Brain microvascular endothelial cell (primary cell): Measurements from ENCODE around the gene PCDHGA7.

Experiments
- DNase-seq: peaks from one replicate; pipeline ENCODE4 v3.0.0-alpha.2; 2020
- H3K27ac ChIP-seq: fragments of 250-450 bp; sonication (Bioruptor Pico); 2 replicates; pipeline ENCODE4 v1.5.1; 2020; ENCODE audit warnings: mild to moderate bottlenecking, moderate library complexity
- H3K27me3 ChIP-seq: fragments of 250-450 bp; sonication (Bioruptor Pico); replicated peaks from 2 replicates; pipeline ENCODE4 v1.5.1; 2020; ENCODE audit warnings: mild to moderate bottlenecking
- H3K36me3 ChIP-seq: fragments of 250-450 bp; sonication (Bioruptor Pico); replicated peaks from 2 replicates; pipeline ENCODE4 v1.5.1; 2020; ENCODE audit warnings: mild to moderate bottlenecking
- H3K4me3 ChIP-seq: 2 replicates; pipeline ENCODE4 v1.5.1; 2011; ENCODE audit warnings: low read depth, mild to moderate bottlenecking, control low read depth, low read length, moderate library complexity
- in situ Hi-C: cut with HindIII; loops from 2 replicates; pipeline ENCODE4 v1.10.0; 2017; ENCODE audit warnings: low sequenced_read_pairs, low pct_ligation_motif_present
- TF ChIP-seq, protein P1 (sequence below): IDR thresholded peaks from 2 replicates; pipeline ENCODE4 v1.5.1; 2011; ENCODE audit warnings: low read depth, mild to moderate bottlenecking, moderate library complexity, low read length, control low read depth, inconsistent platforms; ENCODE audit errors: missing control alignments

PCDHGA7 gene

GRCh38 chr5:141355641-141356040 lies 26.9 kb upstream of the PCDHGA7 start:
- Histone ChIP-seq H3K27me3 (no peaks in the 10 kb centered on the region), H3K4me3 (no peak overlapping the region), H3K36me3 (no peaks in the 10 kb centered on the region), H3K27ac (no peak overlapping the region)
- in situ Hi-C loops, result no loop called here
- no peak for DNase-seq
- TF ChIP-seq, protein P1, sequence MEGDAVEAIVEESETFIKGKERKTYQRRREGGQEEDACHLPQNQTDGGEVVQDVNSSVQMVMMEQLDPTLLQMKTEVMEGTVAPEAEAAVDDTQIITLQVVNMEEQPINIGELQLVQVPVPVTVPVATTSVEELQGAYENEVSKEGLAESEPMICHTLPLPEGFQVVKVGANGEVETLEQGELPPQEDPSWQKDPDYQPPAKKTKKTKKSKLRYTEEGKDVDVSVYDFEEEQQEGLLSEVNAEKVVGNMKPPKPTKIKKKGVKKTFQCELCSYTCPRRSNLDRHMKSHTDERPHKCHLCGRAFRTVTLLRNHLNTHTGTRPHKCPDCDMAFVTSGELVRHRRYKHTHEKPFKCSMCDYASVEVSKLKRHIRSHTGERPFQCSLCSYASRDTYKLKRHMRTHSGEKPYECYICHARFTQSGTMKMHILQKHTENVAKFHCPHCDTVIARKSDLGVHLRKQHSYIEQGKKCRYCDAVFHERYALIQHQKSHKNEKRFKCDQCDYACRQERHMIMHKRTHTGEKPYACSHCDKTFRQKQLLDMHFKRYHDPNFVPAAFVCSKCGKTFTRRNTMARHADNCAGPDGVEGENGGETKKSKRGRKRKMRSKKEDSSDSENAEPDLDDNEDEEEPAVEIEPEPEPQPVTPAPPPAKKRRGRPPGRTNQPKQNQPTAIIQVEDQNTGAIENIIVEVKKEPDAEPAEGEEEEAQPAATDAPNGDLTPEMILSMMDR, result no peak

DNA sequence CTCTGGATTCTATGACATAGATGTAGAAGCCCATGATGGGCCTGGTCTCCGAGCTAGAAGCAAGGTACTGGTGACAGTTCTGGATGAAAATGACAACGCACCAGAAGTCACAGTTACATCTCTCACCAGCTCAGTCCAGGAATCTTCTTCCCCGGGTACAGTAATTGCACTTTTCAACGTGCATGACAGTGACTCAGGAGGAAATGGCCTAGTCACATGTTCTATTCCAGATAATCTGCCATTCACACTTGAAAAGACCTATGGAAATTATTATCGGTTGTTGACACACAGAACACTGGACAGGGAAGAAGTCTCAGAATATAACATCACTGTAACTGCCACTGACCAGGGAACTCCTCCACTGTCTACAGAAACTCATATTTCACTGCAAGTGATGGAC lies 26.4 kb upstream of the PCDHGA7 start:
- in situ Hi-C loops, result no loop called here
- TF ChIP-seq, protein P1, result no peak
- no peaks in the 10 kb centered on the region for H3K36me3 ChIP-seq
- no peak overlapping the region for H3K27ac ChIP-seq
- DNase-seq, result no peak
- no peaks in the 10 kb centered on the region for H3K27me3 ChIP-seq
- no peak overlapping the region for H3K4me3 ChIP-seq

DNA sequence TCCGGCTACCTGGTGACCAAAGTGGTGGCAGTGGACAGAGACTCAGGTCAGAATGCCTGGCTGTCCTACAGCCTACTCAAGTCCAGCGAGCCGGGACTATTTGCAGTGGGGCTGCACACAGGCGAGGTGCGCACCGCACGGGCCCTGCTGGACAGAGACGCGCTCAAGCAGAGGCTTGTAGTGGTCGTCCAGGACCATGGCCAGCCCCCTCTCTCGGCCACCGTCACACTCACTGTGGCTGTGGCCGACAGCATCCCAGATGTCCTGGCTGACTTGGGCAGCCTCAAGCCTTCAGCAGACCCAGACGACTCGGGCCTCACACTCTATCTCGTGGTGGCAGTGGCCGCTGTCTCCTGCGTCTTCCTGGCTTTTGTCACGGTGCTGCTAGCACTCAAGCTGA lies 25.6 kb upstream of the PCDHGA7 start:
- no peak for DNase-seq
- Histone ChIP-seq H3K27me3 (no peaks in the 10 kb centered on the region), H3K4me3 (no peak overlapping the region), H3K36me3 (no peaks in the 10 kb centered on the region), H3K27ac (no peak overlapping the region)
- TF ChIP-seq, protein P1, result no peak
- in situ Hi-C loops, result no loop called here

GRCh38 chr5:141359790-141360426 lies 22.6 kb upstream of the PCDHGA7 start, which contains the start of gene PCDHGB2:
TSS of gene PCDHGB2 (plus strand) at chr5:141359994. CDS start at chr5:141360136, 142 bp downstream.
- no peaks in the 10 kb centered on the region for H3K36me3 ChIP-seq
- in situ Hi-C loops, result no loop called here
- peak within 1 kb of the TSS; percentile 40 for H3K4me3 ChIP-seq
- TF ChIP-seq, protein P1, result peak; percentile 48
- H3K27ac ChIP-seq, result no peak within 1 kb of the TSS
- peaks cover 5% of the 10 kb centered on the region for H3K27me3 ChIP-seq
- DNase-seq, result no peak

DNA sequence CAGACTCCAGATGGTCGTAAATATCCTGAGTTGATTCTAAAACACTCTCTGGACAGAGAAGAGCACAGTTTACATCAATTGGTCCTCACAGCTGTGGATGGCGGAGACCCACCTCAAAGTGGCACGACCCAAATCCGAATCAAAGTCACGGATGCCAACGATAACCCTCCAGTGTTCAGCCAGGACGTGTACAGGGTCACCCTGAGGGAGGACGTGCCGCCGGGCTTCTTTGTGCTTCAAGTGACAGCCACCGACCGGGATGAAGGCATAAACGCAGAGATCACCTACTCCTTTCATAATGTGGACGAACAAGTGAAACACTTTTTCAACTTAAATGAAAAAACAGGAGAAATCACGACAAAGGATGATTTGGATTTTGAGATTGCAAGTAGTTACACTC lies 21.9 kb upstream of the PCDHGA7 start:
- TF ChIP-seq, protein P1, result no peak
- H3K4me3 ChIP-seq, result no peak overlapping the region

GRCh38 chr5:141362719-141363118 lies 19.8 kb upstream of the PCDHGA7 start:
- no peak for DNase-seq
- TF ChIP-seq, protein P1, result no peak
- Histone ChIP-seq H3K36me3 (no peaks in the 10 kb centered on the region), H3K27me3 (peaks cover 8% of the 10 kb centered on the region), H3K27ac (no peak overlapping the region), H3K4me3 (no peak overlapping the region)
- in situ Hi-C loops, result no loop called here

More for the DNA sequence above, 21.9 kb upstream of the PCDHGA7 start:
- no peak for DNase-seq
- Histone ChIP-seq H3K27ac (no peak overlapping the region), H3K36me3 (no peaks in the 10 kb centered on the region), H3K27me3 (peaks cover 5% of the 10 kb centered on the region)
- in situ Hi-C loops, result no loop called here
